GM12878 (cell line): ENCODE results near the gene RBMS1. TPM values are rescaled to one million over a fixed set of nuclear protein-coding genes. Genes with fewer than 3 reads are reported as not detected.
A peak's percentile ranks its signal among the peaks of the same experiment; 100 is the strongest.

Experiments
- ATAC-seq: fragments of 200-7000 bp; cut with Tn5 transposase; 3 replicates; pipeline ENCODE4 v1.9.1; 2020; ENCODE audit warnings: mild to moderate bottlenecking, moderate library complexity
- BruUV-seq: library from RNA; stranded (reverse); fragments of 400-500 nt; replicated peaks from 2 replicates; lab custom pipeline; 2021; lab: Mats Ljungman, UMichigan
- CTCF ChIA-PET: fragments of 300-600 bp; sonication (Branson Sonifier 250); formaldehyde crosslinking; extraction: SDS; loops from one replicate; lab custom pipeline; 2021; ENCODE audit warnings: inconsistent platforms; lab: Yijun Ruan, JAX
- POLR2A ChIA-PET: fragments of 350-600 bp; formaldehyde crosslinking; extraction: SDS; loops from one replicate; lab custom pipeline; 2021; ENCODE audit warnings: inconsistent platforms; lab: Charles Lee
- RAD21 ChIA-PET: fragments of 300-600 bp; sonication (Branson Sonifier 250); formaldehyde crosslinking; loops from one replicate; lab custom pipeline; 2023; ENCODE audit warnings: antibody characterized with exemption; ENCODE audit not compliant: unreplicated experiment; lab: Charles Lee
- SMC1A ChIA-PET: fragments of 300-600 bp; sonication (Branson Sonifier 250); formaldehyde crosslinking; loops from one replicate; lab custom pipeline; 2023; ENCODE audit not compliant: unreplicated experiment, uncharacterized antibody; lab: Charles Lee
- DNase-seq: peaks from one replicate; pipeline ENCODE4 v3.0.0-alpha.2; 2011; ENCODE audit warnings: low read depth, low spot score
- FAIRE-seq: peaks from 3 replicates; lab custom pipeline; 2011; peaks lifted over from hg19 to GRCh38; lab: Jason Lieb, UNC
- H2AFZ ChIP-seq: 2 replicates; pipeline ENCODE4 v1.6.0; 2011; ENCODE audit warnings: low read depth, low read length, control low read depth; ENCODE audit not compliant: control insufficient read depth
- H3K27ac ChIP-seq: 2 replicates; pipeline ENCODE4 v1.5.1; 2011; ENCODE audit warnings: control low read depth; ENCODE audit not compliant: control insufficient read depth, insufficient read depth
- H3K27me3 ChIP-seq, 2 experiments: replicated peaks in 1 of 2; 2 replicates each; pipeline versions ENCODE4 v1.6.0 to v1.6.1; 2011; ENCODE audit warnings: low read length in 1 of 2; ENCODE audit not compliant: control insufficient read depth in 2 of 2, insufficient read depth in 2 of 2
- H3K36me3 ChIP-seq, 2 experiments: 2 replicates each; pipeline ENCODE4 v1.5.1; 2011; ENCODE audit warnings: low read length in 1 of 2; ENCODE audit not compliant: control insufficient read depth in 2 of 2, insufficient read depth in 2 of 2
- H3K4me1 ChIP-seq: 2 replicates; pipeline ENCODE4 v1.6.1; 2011; ENCODE audit warnings: mild to moderate bottlenecking, low read length, moderate library complexity, mixed read lengths; ENCODE audit not compliant: control insufficient read depth, insufficient read depth
- H3K4me2 ChIP-seq: 2 replicates; pipeline ENCODE4 v1.6.0; 2011; ENCODE audit warnings: control low read depth; ENCODE audit not compliant: control insufficient read depth, insufficient read depth
- H3K4me3 ChIP-seq: fragments of 200-600 bp; sonication (generic); 2 replicates; pipeline ENCODE4 v1.5.1; 2016
- H3K79me2 ChIP-seq: 2 replicates; pipeline ENCODE4 v1.6.0; 2011; ENCODE audit warnings: low read length; ENCODE audit not compliant: control insufficient read depth, insufficient read depth
- H3K9ac ChIP-seq: 2 replicates; pipeline ENCODE4 v1.8.0; 2011; ENCODE audit warnings: low read length, control low read depth, mixed read lengths; ENCODE audit not compliant: control insufficient read depth, insufficient read depth
- H3K9me3 ChIP-seq: replicated peaks from 3 replicates; pipeline ENCODE4 v1.5.1; 2011; ENCODE audit warnings: mild to moderate bottlenecking, low read length; ENCODE audit not compliant: control insufficient read depth, insufficient read depth
- H4K20me1 ChIP-seq: 2 replicates; pipeline ENCODE4 v1.6.0; 2011; ENCODE audit not compliant: control insufficient read depth, insufficient read depth
- BMI1 ChIP-seq: fragments of 450-650 bp; IDR thresholded peaks from 2 replicates; pipeline ENCODE4 v1.6.1; 2016; ENCODE audit warnings: mild to moderate bottlenecking, moderate library complexity, borderline replicate concordance
- CBX3 ChIP-seq: fragments of 200-600 bp; sonication (generic); IDR thresholded peaks from 2 replicates; pipeline ENCODE4 v1.6.1; 2016; ENCODE audit warnings: low read depth, borderline replicate concordance
- E2F4 ChIP-seq: IDR thresholded peaks from 2 replicates; pipeline ENCODE4 v1.6.1; 2012; ENCODE audit warnings: low read depth, low read length, improper control_type of control experiment
- ELK1 ChIP-seq: IDR thresholded peaks from 2 replicates; pipeline ENCODE4 v1.6.1; 2012; ENCODE audit warnings: low read depth, low read length, improper control_type of control experiment
- GABPA ChIP-seq: IDR thresholded peaks from 2 replicates; pipeline ENCODE4 v1.6.1; 2014; ENCODE audit warnings: antibody characterized with exemption, low read depth, mild to moderate bottlenecking, inconsistent platforms
- GATAD2B ChIP-seq: fragments of 450-650 bp; conservative IDR thresholded peaks from 2 replicates; pipeline ENCODE4 v1.6.1; 2017; ENCODE audit warnings: low read depth, mild to moderate bottlenecking, moderate library complexity
- IKZF2 ChIP-seq, 2 experiments: fragments of 450-650 bp; IDR thresholded peaks; 2 replicates each; pipeline ENCODE4 v1.6.1; 2017; ENCODE audit warnings: mild to moderate bottlenecking in 2 of 2, moderate library complexity in 2 of 2
- MAX ChIP-seq: IDR thresholded peaks from 2 replicates; pipeline ENCODE4 v1.6.1; 2012; ENCODE audit warnings: low read depth, low read length, improper control_type of control experiment
- PAX5 ChIP-seq: IDR thresholded peaks from 2 replicates; pipeline ENCODE4 v1.6.1; 2011; ENCODE audit warnings: low read depth, low read length, borderline replicate concordance
- RUNX3 ChIP-seq: IDR thresholded peaks from 2 replicates; pipeline ENCODE4 v1.6.1; 2012; ENCODE audit warnings: low read length, inconsistent platforms
- SMARCA5 ChIP-seq: fragments of 450-650 bp; IDR thresholded peaks from 2 replicates; pipeline ENCODE4 v1.6.1; 2017; ENCODE audit warnings: mild to moderate bottlenecking
- SPI1 ChIP-seq: IDR thresholded peaks from 2 replicates; pipeline ENCODE4 v1.6.1; 2011; ENCODE audit warnings: low read depth, mild to moderate bottlenecking, low read length, moderate library complexity, borderline replicate concordance; ENCODE audit not compliant: insufficient read depth
- TBL1XR1 ChIP-seq: IDR thresholded peaks from 2 replicates; pipeline ENCODE4 v1.6.1; 2012; ENCODE audit warnings: low read depth, low read length, improper control_type of control experiment
- USF1 ChIP-seq: IDR thresholded peaks from 2 replicates; pipeline ENCODE4 v1.6.1; 2011; ENCODE audit warnings: borderline replicate concordance, low read depth, mild to moderate bottlenecking, moderate library complexity, mixed read lengths, low read length; ENCODE audit not compliant: insufficient read depth; ENCODE audit errors: extremely low read length
- ZNF217 ChIP-seq: fragments of 450-650 bp; IDR thresholded peaks from 2 replicates; pipeline ENCODE4 v1.6.1; 2017; ENCODE audit warnings: antibody characterized with exemption, mild to moderate bottlenecking
- ZNF384 ChIP-seq: IDR thresholded peaks from 2 replicates; pipeline ENCODE4 v1.6.1; 2012; ENCODE audit warnings: low read depth, mild to moderate bottlenecking, low read length, improper control_type of control experiment, borderline replicate concordance
- ZNF592 ChIP-seq: fragments of 450-650 bp; IDR thresholded peaks from 2 replicates; pipeline ENCODE4 v1.6.1; 2017; ENCODE audit warnings: mild to moderate bottlenecking, moderate library complexity
- WGBS: methylation state at CpG from one replicate; pipeline ENCODE4 v1.1.6; 2016; ENCODE audit warnings: low lambda C conversion rate; ENCODE audit not compliant: insufficient replicate concordance, insufficient coverage; ENCODE audit errors: missing lambda C conversion rate; 5-methylcytosine and 5-hydroxymethylcytosine counted together
- in situ Hi-C: fragments of 300-500 bp; cut with MboI; formaldehyde crosslinking; loops from 9 replicates; pipeline ENCODE4 v1.14.3; 2018; ENCODE audit warnings: mixed read lengths
- intact Hi-C: fragments of 100-400 bp; cut with micrococcal nuclease; formaldehyde crosslinking; loops from one replicate; pipeline ENCODE4 v1.14.2; 2022; ENCODE audit not compliant: unreplicated experiment
- polyA plus RNA-seq, 11 experiments: library from polyadenylated mRNA; depleted of rRNA in 4 of 11; unstranded in 6 of 11; stranded (reverse) in 5 of 11; fragments of >200 nt; fragmentation: Nextera tagmentation in 4 of 11; fragmentation: Illumina TruSeq in 1 of 11; extraction: Ambion mirVana in 4 of 11; extraction: Trizol in 1 of 11; gene quantifications; 1 replicate in 1 of 11; 2 replicates in 10 of 11; pipeline versions ENCODE4 v1.2.1 to v1.2.3, GENCODE V29; 2011 to 2016; ENCODE audit warnings: inconsistent platforms in 2 of 11, missing spikeins in 2 of 11, low read depth in 1 of 11
- total RNA-seq, 4 experiments: library from RNA; depleted of rRNA in 3 of 4; stranded (reverse); fragments of >200 nt in 3 of 4; fragmentation: Illumina TruSeq in 1 of 4; extraction: Trizol in 1 of 4; gene quantifications; 2 replicates each; pipeline versions ENCODE4 v1.2.1 to v1.2.3, GENCODE V29; 2013 to 2021

The RBMS1 gene
- total and polyA plus RNA-seq, 10 of the 15 experiments (the other 5 are each of a cell fraction or from before 2014, with no cell fraction given), result 0.04 to 0.31 (median 0.17) TPM; not detected in 1

- POLR2A ChIA-PET, result no interaction called here
- RAD21 ChIA-PET, result no interaction called here
- Histone ChIP-seq H3K36me3 (no peaks in the 10 kb centered on the region), H3K4me3 (no peak overlapping the region), H3K79me2 (no peaks in the 10 kb centered on the region), H4K20me1 (no peaks in the 10 kb centered on the region), H3K9me3 (no peaks in the 10 kb centered on the region; the same call in 2 of the 3 replicates), H3K9ac (no peak overlapping the region), H2AFZ (no peak overlapping the region), H3K4me2 (no peak overlapping the region), H3K4me1 (no peaks in the 10 kb centered on the region), H3K27me3 (peaks cover 0 to 4% of the 10 kb centered on the region in 2 experiments; a peak in 1 of 4 replicates), H3K27ac (no peak overlapping the region)
- WGBS, result 38% methylated on average over 6 of the region's 6 CpGs
- ATAC-seq, result no peak
- intact Hi-C loops (no loop called here), in situ Hi-C loops (no loop called here)
- BruUV-seq, result no TSS peak
- no peak for DNase-seq
- SMC1A ChIA-PET, result no interaction called here
- CTCF ChIA-PET, result no interaction called here
- peak; percentile 54 for FAIRE-seq
- TF ChIP-seq TBL1XR1 (no peak), ZNF384 (no peak), RUNX3 (no peak), CBX3 (no peak), PAX5 (no peak), SMARCA5 (no peak), GABPA (no peak), BMI1 (no peak), SPI1 (no peak), IKZF2 (IDR thresholded peaks at IDR 0.05) (no peak), USF1 (no peak), ZNF217 (no peak), ZNF592 (no peak), E2F4 (no peak), MAX (no peak), GATAD2B (no peak), ELK1 (no peak)
Observed at GRCh38 chr2:160417745-160418397, 75.7 kb downstream of the RBMS1 start.
